ENCODE results near the gene CDC42SE2. TPM values are rescaled to one million over a fixed set of nuclear protein-coding genes. Genes with fewer than 3 reads are reported as not detected.

The CDC42SE2 gene
- total RNA-seq, 4 donors from 2014 or later = 71.8 to 118 (median 91.8) TPM

GRCh38 chr5:131405674-131406073 is 141.8 kb downstream of the CDC42SE2 start:
- no peak for DNase-seq
- H3K36me3 ChIP-seq = peaks cover 0 to 9% (median 0%) of the 10 kb centered on the region in 4 donors
- H3K27ac ChIP-seq = no peak overlapping the region
- peaks cover 0 to 3% (median 0%) of the 10 kb centered on the region in 4 donors for H3K4me1 ChIP-seq
- intact Hi-C loops (cut with DNase I; ENCODE audit: low total_unique reads) = no loop called here
- 96 to 100% methylated on average over 1 to 2 of the region's 2 CpGs for WGBS, 2 donors (ENCODE audit: low coverage in 1 of 2)
- H3K27me3 ChIP-seq = no peaks in the 10 kb centered on the region
- H3K4me3 ChIP-seq = no peak overlapping the region
- H3K9me3 ChIP-seq = peaks cover 4 to 15% of the 10 kb centered on the region in 2 donors
- in situ Hi-C loops (cut with MboI; ENCODE audit: low pct_ligation_motif_present in 1 of 4, low pct_unique_long_range_greater_than_20kb in 1 of 4, low sequenced_read_pairs in 3 of 4) = loop anchor here in 2 of 4 donors (25.0 kb wide), 2 partner anchors 243 to 543 kb away; partner anchors contain the start of genes HINT1 (in 1 of the 2) and LYRM7 (in 1 of the 2)
- TF ChIP-seq EP300 (IDR thresholded peaks at IDR 0.05; ENCODE audit: low read depth) (no peak), POLR2A (IDR thresholded peaks at IDR 0.05) (no peak), CTCF (IDR thresholded peaks at IDR 0.05) (no peak), POLR2AphosphoS5 (IDR thresholded peaks at IDR 0.05) (no peak)

- Histone ChIP-seq H3K4me1 (peaks cover 0 to 3% (median 0%) of the 10 kb centered on the region in 4 donors), H3K27ac (no peak overlapping the region), H3K36me3 (peaks cover 0 to 9% (median 0%) of the 10 kb centered on the region in 4 donors), H3K9me3 (peaks cover 4 to 15% of the 10 kb centered on the region in 2 donors), H3K27me3 (no peaks in the 10 kb centered on the region), H3K4me3 (no peak overlapping the region)
- intact Hi-C loops (cut with DNase I; ENCODE audit: low total_unique reads) (no loop called here), in situ Hi-C loops (cut with MboI; ENCODE audit: low pct_ligation_motif_present in 1 of 4, low pct_unique_long_range_greater_than_20kb in 1 of 4, low sequenced_read_pairs in 3 of 4) (loop anchor here in 2 of 4 donors (25.0 kb wide), 2 partner anchors 244 to 544 kb away; partner anchors contain the start of genes HINT1 (in 1 of the 2) and LYRM7 (in 1 of the 2))
- no peak for TF ChIP-seq CTCF (IDR thresholded peaks at IDR 0.05)
- TF ChIP-seq POLR2A (IDR thresholded peaks at IDR 0.05) = no peak
- no peak for TF ChIP-seq POLR2AphosphoS5 (IDR thresholded peaks at IDR 0.05)
- no peak for TF ChIP-seq EP300 (IDR thresholded peaks at IDR 0.05; ENCODE audit: low read depth)
- 94% methylated on average over 2 of the region's 2 CpGs; no CpG with 5 or more reads in 1 of the 2 donors for WGBS, 2 donors (ENCODE audit: low coverage in 1 of 2)
- no peak for DNase-seq
Measured at GRCh38 chr5:131406076-131406475, 142.2 kb downstream of the CDC42SE2 start.

- no peak overlapping the region for H3K27ac ChIP-seq
- no peak for DNase-seq
- peaks cover 0 to 3% (median 0%) of the 10 kb centered on the region in 4 donors for H3K4me1 ChIP-seq
- no peaks in the 10 kb centered on the region for H3K27me3 ChIP-seq
- H3K36me3 ChIP-seq = peaks cover 0 to 9% (median 0%) of the 10 kb centered on the region in 4 donors
- intact Hi-C loops (cut with DNase I; ENCODE audit: low total_unique reads) (no loop called here), in situ Hi-C loops (cut with MboI; ENCODE audit: low pct_ligation_motif_present in 1 of 4, low pct_unique_long_range_greater_than_20kb in 1 of 4, low sequenced_read_pairs in 3 of 4) (loop anchor here in 2 of 4 donors (25.0 kb wide), 2 partner anchors 245 to 545 kb away; partner anchors contain the start of genes HINT1 (in 1 of the 2) and LYRM7 (in 1 of the 2))
- peaks cover 4 to 12% of the 10 kb centered on the region in 2 donors for H3K9me3 ChIP-seq
- 68 to 95% methylated on average over 3 to 6 of the region's 6 CpGs for WGBS, 2 donors (ENCODE audit: low coverage in 1 of 2)
- H3K4me3 ChIP-seq = no peak overlapping the region
- peak in 1 of 3 donors; percentile 15 for TF ChIP-seq POLR2AphosphoS5 (IDR thresholded peaks at IDR 0.05)
- no peak for TF ChIP-seq POLR2A (IDR thresholded peaks at IDR 0.05)
- no peak for TF ChIP-seq EP300 (IDR thresholded peaks at IDR 0.05; ENCODE audit: low read depth)
Measured at GRCh38 chr5:131406975-131407638, 143.3 kb downstream of the CDC42SE2 start.

- intact Hi-C loops (cut with DNase I; ENCODE audit: low total_unique reads) (no loop called here), in situ Hi-C loops (cut with MboI; ENCODE audit: low pct_ligation_motif_present in 1 of 4, low pct_unique_long_range_greater_than_20kb in 1 of 4, low sequenced_read_pairs in 3 of 4) (loop anchor here (10.0 to 25.0 kb wide), 5 partner anchors 249 to 552 kb away; partner anchors contain the start of genes HINT1 (in 3 of the 4) and LYRM7 (in 1 of the 4))
- peaks cover 0 to 6% (median 0%) of the 10 kb centered on the region in 4 donors for H3K36me3 ChIP-seq
- WGBS, 2 donors (ENCODE audit: low coverage in 1 of 2) = 76 to 89% methylated on average over 3 to 4 of the region's 4 CpGs
- TF ChIP-seq POLR2A (IDR thresholded peaks at IDR 0.05) (no peak), CTCF (IDR thresholded peaks at IDR 0.05) (no peak), POLR2AphosphoS5 (IDR thresholded peaks at IDR 0.05) (no peak), EP300 (IDR thresholded peaks at IDR 0.05; ENCODE audit: low read depth) (no peak)
- no peaks in the 10 kb centered on the region for H3K9me3 ChIP-seq
- H3K27ac ChIP-seq = no peak overlapping the region
- no peaks in the 10 kb centered on the region for H3K27me3 ChIP-seq
- no peak overlapping the region for H3K4me3 ChIP-seq
- H3K4me1 ChIP-seq = peaks cover 0 to 6% (median 0%) of the 10 kb centered on the region in 4 donors
- DNase-seq = no peak
Measured at GRCh38 chr5:131413605-131414559, 150.0 kb downstream of the CDC42SE2 start.
